Psoas muscle (tissue), 8 donors: ENCODE data around the gene UCN2. TPM values are rescaled to one million over a fixed set of nuclear protein-coding genes. Genes with fewer than 3 reads are reported as not detected.

Experiments
- ATAC-seq, 4 donors: fragments of 200-7000 bp; cut with Tn5 transposase; one replicate each; pipeline ENCODE4 v1.9.1; 2020; ENCODE audit warnings: moderate library complexity in 3 of 4, mild to moderate bottlenecking in 2 of 4
- DNase-seq, 2 donors: peaks; one replicate each; pipeline ENCODE4 v3.0.0-alpha.2; 2020
- H3K27ac ChIP-seq: fragments of 200-600 bp; one replicate; pipeline ENCODE4 v1.8.0; 2022
- H3K27me3 ChIP-seq, 3 donors: fragments of 200-600 bp in 1 of 3; one replicate each; pipeline versions ENCODE4 v1.6.1 to v1.8.0; 2013 to 2022; ENCODE audit warnings: low read length in 2 of 3, mild to moderate bottlenecking in 2 of 3, moderate library complexity in 1 of 3; ENCODE audit not compliant: insufficient read depth in 3 of 3
- H3K36me3 ChIP-seq, 2 donors: fragments of 200-600 bp in 1 of 2; one replicate each; pipeline versions ENCODE4 v1.6.1 to v1.8.0; 2013 to 2022; ENCODE audit warnings: low read depth in 1 of 2, mild to moderate bottlenecking in 1 of 2, moderate library complexity in 1 of 2; ENCODE audit not compliant: insufficient read depth in 1 of 2
- H3K4me1 ChIP-seq: fragments of 200-600 bp; one replicate; pipeline ENCODE4 v1.8.0; 2022
- H3K4me3 ChIP-seq: fragments of 200-600 bp; one replicate; pipeline ENCODE4 v1.8.0; 2022; ENCODE audit warnings: mild to moderate bottlenecking
- H3K9me3 ChIP-seq: fragments of 200-600 bp; one replicate; pipeline ENCODE4 v1.8.0; 2022
- CTCF ChIP-seq: fragments of 200-600 bp; IDR thresholded peaks from one replicate; pipeline ENCODE4 v1.8.0; 2022; ENCODE audit warnings: antibody characterized with exemption
- WGBS, 3 donors: extraction: QIAGEN DNeasy Blood & Tissue Kit; methylation state at CpG; one replicate each; pipeline versions ENCODE4 v1.1.6 to v1.1.7; 2013; 5-methylcytosine and 5-hydroxymethylcytosine counted together
- intact Hi-C, 2 donors: fragments of 100-400 bp; cut with DNase I; formaldehyde crosslinking; loops; one replicate each; pipeline versions ENCODE4 v1.11.0 to v1.14.2; 2022
- polyA plus RNA-seq, 3 donors: library from polyadenylated mRNA; stranded (reverse); fragments of 200-250 nt; gene quantifications; one replicate each; pipeline ENCODE4 v1.2.3, GENCODE V29; 2013
- total RNA-seq, 4 donors: library from RNA; stranded (reverse); fragmentation: NEBNext Ultra II Directional in 2 of 4; extraction: Animal tissue kit (Norgen Biotek cat#: 25700) in 2 of 4; gene quantifications; one replicate each; pipeline versions ENCODE4 v1.2.1 to v1.2.4, GENCODE V29; 2021 to 2023
- donor health status: healthy with polysubstance abuse.
- donor health status: DM: no; HTN: no; CAD: no; lungs with moderate emphysema.
- donor health status: Bipolar disorder and iron deficiency.
- donor health status: healthy.
- donor health status: DM: yes; HTN: yes; CAD: no.
- donor health status: DM: no; HTN: no; CAD: no.
- donor health status: DM: no; HTN: no; CAD: no.
- donor health status: DM: yes; HTN: yes; CAD: no.

UCN2 gene
- total and polyA plus RNA-seq, 7 donors = 0.12 to 0.32 (median 0.17) TPM; not detected in 4

DNA sequence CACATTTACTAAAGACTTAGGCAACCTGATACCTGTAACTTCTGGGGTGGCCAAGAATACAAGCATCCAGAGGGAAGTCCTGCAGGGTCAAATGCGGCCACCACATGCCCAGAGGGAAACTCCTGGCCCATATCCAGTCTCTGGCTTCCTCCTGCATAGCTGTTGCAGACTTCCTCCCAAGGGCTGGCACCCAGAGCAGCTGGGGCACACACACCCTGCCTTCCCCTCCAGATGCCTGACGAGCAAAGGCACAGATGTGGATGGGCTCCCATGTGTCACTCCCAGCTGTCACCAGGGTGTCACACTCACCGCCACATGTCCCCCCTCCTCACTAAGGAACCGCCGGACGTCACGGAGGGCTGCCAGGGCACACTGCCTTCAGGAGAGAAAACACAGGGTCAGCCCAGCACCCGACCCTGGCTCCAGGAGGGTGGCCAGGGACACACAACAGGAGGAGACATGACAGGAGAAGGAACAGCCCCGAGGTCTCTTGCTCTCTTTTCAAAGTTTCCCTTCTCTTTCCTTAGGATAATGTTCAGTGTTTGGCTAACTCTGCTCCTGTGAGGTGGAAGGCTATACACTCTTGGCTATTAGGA lies 20.2 kb downstream of the UCN2 start:
- intact Hi-C loops = no loop called here
- peak overlapping the region; percentile 53 for H3K27ac ChIP-seq
- ATAC-seq = peak; percentile 90 to 94 (median 92)
- no peaks in the 10 kb centered on the region for H3K36me3 ChIP-seq
- peak; percentile 51 to 77 for DNase-seq
- 13 to 27% (median 13%) methylated on average over 9 of the region's 9 CpGs for WGBS, 3 donors
- H3K9me3 ChIP-seq = no peaks in the 10 kb centered on the region
- no peak overlapping the region for H3K4me3 ChIP-seq
- H3K27me3 ChIP-seq = no peaks in the 10 kb centered on the region
- TF ChIP-seq CTCF = no peak
- peaks cover 17% of the 10 kb centered on the region for H3K4me1 ChIP-seq

GRCh38 chr3:48538451-48538850 lies 25.1 kb downstream of the UCN2 start:
- TF ChIP-seq CTCF = no peak
- H3K36me3 ChIP-seq = peaks cover 0 to 38% of the 10 kb centered on the region in 2 donors
- 94 to 95% (median 94%) methylated on average over 12 of the region's 12 CpGs for WGBS, 3 donors

DNA sequence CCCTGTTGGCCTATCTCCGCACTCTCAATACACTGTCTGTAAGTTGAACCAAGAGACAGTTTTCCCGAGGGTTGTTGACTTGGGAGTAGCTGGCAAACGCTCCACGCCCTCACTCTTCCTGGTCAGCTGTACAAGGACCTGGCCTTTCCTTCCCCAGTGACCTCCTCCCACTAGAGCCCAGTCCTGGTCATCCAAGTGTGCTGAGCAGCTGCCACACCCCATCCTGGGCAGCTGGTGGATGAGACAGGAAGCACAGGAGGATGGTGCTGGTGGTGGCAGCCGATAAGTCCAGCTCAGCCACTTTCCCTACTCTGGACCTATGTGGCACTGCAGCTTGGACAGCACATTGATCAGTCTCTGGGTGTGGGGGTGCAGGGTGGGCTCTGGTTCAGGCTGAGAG lies 26.8 kb downstream of the UCN2 start:
- WGBS, 3 donors = 77 to 87% (median 84%) methylated on average over 5 of the region's 5 CpGs
- Histone ChIP-seq H3K9me3 (no peaks in the 10 kb centered on the region), H3K36me3 (peaks cover 0 to 47% of the 10 kb centered on the region in 2 donors), H3K4me3 (no peak overlapping the region), H3K27me3 (no peaks in the 10 kb centered on the region), H3K4me1 (no peaks in the 10 kb centered on the region), H3K27ac (no peak overlapping the region)
- no peak for ATAC-seq
- intact Hi-C loops = no loop called here
- no peak for DNase-seq
- TF ChIP-seq CTCF = no peak

More at GRCh38 chr3:48538451-48538850, 25.1 kb downstream of the UCN2 start:
- no peak overlapping the region for H3K4me3 ChIP-seq
- no peaks in the 10 kb centered on the region for H3K9me3 ChIP-seq
- peaks cover 11% of the 10 kb centered on the region for H3K4me1 ChIP-seq
- intact Hi-C loops = no loop called here
- no peaks in the 10 kb centered on the region for H3K27me3 ChIP-seq
- DNase-seq = no peak
- ATAC-seq = no peak
- no peak overlapping the region for H3K27ac ChIP-seq

- Histone ChIP-seq H3K9me3 (no peaks in the 10 kb centered on the region), H3K4me1 (no peaks in the 10 kb centered on the region), H3K4me3 (no peak overlapping the region), H3K27ac (no peak overlapping the region), H3K27me3 (no peaks in the 10 kb centered on the region), H3K36me3 (peaks cover 0 to 50% of the 10 kb centered on the region in 2 donors)
- 92 to 95% (median 93%) methylated on average over 19 of the region's 19 CpGs for WGBS, 3 donors
- DNase-seq (no peak), ATAC-seq (no peak)
- intact Hi-C loops = no loop called here
- no peak for TF ChIP-seq CTCF
Measured at GRCh38 chr3:48536116-48536515, 27.5 kb downstream of the UCN2 start.

DNA sequence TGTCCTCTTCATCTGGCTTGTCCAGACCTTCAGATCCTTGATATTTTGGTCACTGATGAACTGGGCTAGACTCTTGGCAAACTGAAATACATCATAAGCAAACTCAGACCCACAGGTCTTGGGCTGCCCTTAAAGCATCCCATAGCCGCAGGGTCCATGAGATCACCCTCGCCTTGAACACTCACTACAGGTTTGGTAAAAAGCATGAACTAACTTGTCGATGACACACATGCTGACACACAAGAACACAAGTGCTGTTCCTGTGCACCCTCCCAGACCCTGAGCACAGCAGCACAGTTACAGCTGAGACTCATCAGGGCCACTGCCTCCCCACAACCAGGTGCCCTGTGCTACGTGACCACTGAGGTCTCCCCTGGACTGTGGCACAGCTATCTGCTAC lies 28.0 kb downstream of the UCN2 start:
- 94 to 98% (median 96%) methylated on average over 4 of the region's 4 CpGs for WGBS, 3 donors
- Histone ChIP-seq H3K4me3 (no peak overlapping the region), H3K36me3 (peaks cover 0 to 50% of the 10 kb centered on the region in 2 donors), H3K27ac (no peak overlapping the region), H3K27me3 (no peaks in the 10 kb centered on the region), H3K9me3 (no peaks in the 10 kb centered on the region), H3K4me1 (no peaks in the 10 kb centered on the region)
- ATAC-seq = no peak
- intact Hi-C loops = no loop called here
- no peak for TF ChIP-seq CTCF
- no peak for DNase-seq
